Thyroid gland (tissue), 4 donors: ENCODE measurements around the gene ANKRD9. TPM values are rescaled to one million over a fixed set of nuclear protein-coding genes. Genes with fewer than 3 reads are reported as not detected.

Source experiments
- DNase-seq, 2 donors: peaks; one replicate each; pipeline ENCODE4 v3.0.0-alpha.2; 2019
- H3K27ac ChIP-seq, 3 donors: fragments of 200-600 bp; sonication (generic); 1 replicate in 2 of 3; 2 replicates in 1 of 3; pipeline ENCODE4 v1.5.1; 2016 to 2019; ENCODE audit warnings: mild to moderate bottlenecking in 1 of 3, moderate library complexity in 1 of 3
- H3K27me3 ChIP-seq: fragments of 200-600 bp; sonication (generic); one replicate; pipeline ENCODE4 v1.5.1; 2019
- H3K36me3 ChIP-seq, 2 donors: fragments of 200-600 bp; sonication (generic); one replicate each; pipeline ENCODE4 v1.5.1; 2016 to 2019
- H3K4me1 ChIP-seq, 2 donors: fragments of 200-600 bp; sonication (generic); one replicate each; pipeline ENCODE4 v1.5.1; 2017 to 2019
- H3K4me3 ChIP-seq, 3 donors: fragments of 200-600 bp; sonication (generic); replicated peaks in 1 of 3; 1 replicate in 2 of 3; 2 replicates in 1 of 3; pipeline ENCODE4 v1.5.1; 2016; ENCODE audit warnings: mild to moderate bottlenecking in 1 of 3
- H3K9me3 ChIP-seq: fragments of 200-600 bp; sonication (generic); one replicate; pipeline ENCODE4 v1.5.1; 2017
- CTCF ChIP-seq, 6 experiments: fragments of 200-600 bp in 3 of 6; fragments of 450-650 bp in 3 of 6; sonication (generic) in 3 of 6; IDR thresholded peaks; one replicate each; pipeline ENCODE4 v1.5.1; 2016 to 2019; ENCODE audit warnings: antibody characterized with exemption in 6 of 6, mild to moderate bottlenecking in 2 of 6, inconsistent platforms in 1 of 6, moderate library complexity in 1 of 6
- POLR2A ChIP-seq, 2 donors: fragments of 450-650 bp; IDR thresholded peaks; one replicate each; pipeline ENCODE4 v1.6.1; 2017; ENCODE audit warnings: antibody characterized with exemption in 2 of 2, mild to moderate bottlenecking in 2 of 2, moderate library complexity in 1 of 2
- WGBS, 2 donors: methylation state at CpG; one replicate each; pipeline ENCODE4 v1.1.5; 2017; 5-methylcytosine and 5-hydroxymethylcytosine counted together
- intact Hi-C: fragments of 100-400 bp; cut with DNase I; formaldehyde crosslinking; loops from one replicate; pipeline ENCODE4 v1.15.1; 2023
- total RNA-seq, 4 donors: library from RNA; depleted of rRNA; stranded (reverse); fragments of >200 nt; gene quantifications; one replicate each; pipeline ENCODE4 v1.2.3, GENCODE V29; 2016

ANKRD9 gene
- total RNA-seq, 4 donors from 2014 or later, result 36.4 to 62.8 (median 55.0) TPM

- 77 to 79% methylated on average over 22 of the region's 23 CpGs for WGBS, 2 donors
- H3K36me3 ChIP-seq, result peaks cover 0 to 10% of the 10 kb centered on the region in 2 donors
- no peaks in the 10 kb centered on the region for H3K9me3 ChIP-seq
- no peak for TF ChIP-seq CTCF (IDR thresholded peaks at IDR 0.05)
- no peak for TF ChIP-seq POLR2A (IDR thresholded peaks at IDR 0.05)
- peak; percentile 27 to 29 for DNase-seq
- H3K27me3 ChIP-seq, result no peaks in the 10 kb centered on the region
- peaks cover 10 to 23% of the 10 kb centered on the region in 2 donors for H3K4me1 ChIP-seq
- H3K4me3 ChIP-seq, result no peak overlapping the region
- peak overlapping the region; percentile 83 to 93 (median 89) for H3K27ac ChIP-seq
- intact Hi-C loops, result no loop called here
These were observed 10.0 kb downstream of the ANKRD9 start for GRCh38 chr14:102499401-102500157.

- 91 to 94% methylated on average over 21 of the region's 21 CpGs for WGBS, 2 donors
- TF ChIP-seq CTCF (IDR thresholded peaks at IDR 0.05), result no peak
- TF ChIP-seq POLR2A (IDR thresholded peaks at IDR 0.05), result no peak
- no peak for DNase-seq
- H3K36me3 ChIP-seq, result peaks cover 0 to 10% of the 10 kb centered on the region in 2 donors
- intact Hi-C loops, result no loop called here
- H3K27ac ChIP-seq, result no peak overlapping the region
- peaks cover 10 to 19% of the 10 kb centered on the region in 2 donors for H3K4me1 ChIP-seq
- H3K4me3 ChIP-seq, result no peak overlapping the region
- no peaks in the 10 kb centered on the region for H3K9me3 ChIP-seq
- H3K27me3 ChIP-seq, result no peaks in the 10 kb centered on the region
These were observed 10.8 kb downstream of the ANKRD9 start for GRCh38 chr14:102498678-102499265.

GRCh38 chr14:102497998-102498677 is 11.4 kb downstream of the ANKRD9 start:
- 88 to 93% methylated on average over 18 to 30 of the region's 30 CpGs for WGBS, 2 donors
- intact Hi-C loops, result no loop called here
- no peak for DNase-seq
- no peaks in the 10 kb centered on the region for H3K27me3 ChIP-seq
- no peaks in the 10 kb centered on the region for H3K9me3 ChIP-seq
- TF ChIP-seq POLR2A (IDR thresholded peaks at IDR 0.05), result no peak
- TF ChIP-seq CTCF (IDR thresholded peaks at IDR 0.05), result no peak
- peaks cover 0 to 10% of the 10 kb centered on the region in 2 donors for H3K36me3 ChIP-seq
- no peak overlapping the region for H3K27ac ChIP-seq
- no peak overlapping the region for H3K4me3 ChIP-seq
- H3K4me1 ChIP-seq, result peaks cover 10 to 19% of the 10 kb centered on the region in 2 donors

- intact Hi-C loops, result no loop called here
- Histone ChIP-seq H3K27me3 (no peaks in the 10 kb centered on the region), H3K4me3 (no peak overlapping the region), H3K27ac (no peak overlapping the region), H3K36me3 (peaks cover 0 to 10% of the 10 kb centered on the region in 2 donors), H3K9me3 (no peaks in the 10 kb centered on the region), H3K4me1 (peaks cover 10 to 19% of the 10 kb centered on the region in 2 donors)
- WGBS, 2 donors, result 95 to 97% methylated on average over 34 to 37 of the region's 42 CpGs
- TF ChIP-seq POLR2A (IDR thresholded peaks at IDR 0.05), result no peak
- no peak for TF ChIP-seq CTCF (IDR thresholded peaks at IDR 0.05)
- DNase-seq, result no peak
These were observed 12.4 kb downstream of the ANKRD9 start for GRCh38 chr14:102496958-102497744.
